Activated CD8-positive, alpha-beta T cell treated with anti-CD3 and anti-CD28 coated beads for 36 hours (primary cell): ENCODE results near the gene PLEKHO2. TPM values are rescaled to one million over a fixed set of nuclear protein-coding genes. Genes with fewer than 3 reads are reported as not detected.

Experiments
- ATAC-seq: fragments of 200-7000 bp; cut with Tn5 transposase; one replicate; pipeline ENCODE4 v1.10.0; 2021; ENCODE audit warnings: mild to moderate bottlenecking, moderate library complexity
- CTCF ChIA-PET: fragments of 350-600 bp; sonication (Branson Sonifier 250); formaldehyde crosslinking; loops from one replicate; lab custom pipeline; 2021; ENCODE audit warnings: antibody characterized with exemption; lab: Charles Lee
- POLR2A ChIA-PET: fragments of 350-600 bp; sonication (Branson Sonifier 250); formaldehyde crosslinking; loops from one replicate; lab custom pipeline; 2021; ENCODE audit warnings: antibody characterized with exemption; lab: Charles Lee
- DNase-seq: peaks from one replicate; pipeline ENCODE4 v3.0.0-alpha.2; 2020
- H3K27ac Mint-ChIP-seq: one replicate; pipeline ENCODE4 v1.8.0; 2021; ENCODE audit warnings: mild to moderate bottlenecking, mixed read lengths
- H3K27me3 Mint-ChIP-seq: one replicate; pipeline ENCODE4 v1.8.0; 2021; ENCODE audit warnings: mixed read lengths
- H3K36me3 Mint-ChIP-seq: one replicate; pipeline ENCODE4 v1.8.0; 2021; ENCODE audit warnings: low read depth, mixed read lengths
- H3K4me1 Mint-ChIP-seq: one replicate; pipeline ENCODE4 v1.8.0; 2021; ENCODE audit warnings: low read depth, mixed read lengths
- H3K4me3 Mint-ChIP-seq: one replicate; pipeline ENCODE4 v1.8.0; 2021; ENCODE audit warnings: mild to moderate bottlenecking, moderate library complexity, mixed read lengths
- H3K9me3 Mint-ChIP-seq: one replicate; pipeline ENCODE4 v1.8.0; 2021; ENCODE audit warnings: mixed read lengths
- intact Hi-C: fragments of 100-400 bp; cut with micrococcal nuclease; formaldehyde crosslinking; loops from one replicate; pipeline ENCODE4 v1.10.0; 2022
- total RNA-seq, 2 experiments: library from RNA; stranded (reverse); gene quantifications; one replicate each; pipeline ENCODE4 v1.2.3, GENCODE V29; 2021
- TF ChIP-seq, protein P1 (sequence below): fragments of 200-600 bp; IDR thresholded peaks from one replicate; pipeline ENCODE4 v1.8.0; 2022; ENCODE audit warnings: antibody characterized with exemption, mild to moderate bottlenecking

Gene PLEKHO2
- total RNA-seq, 2 experiments from 2014 or later, result 10.1 to 10.4 TPM

GRCh38 chr15:64833690-64834089, 8.0 kb upstream of the PLEKHO2 start:
- intact Hi-C loops, result no loop called here
- Mint-ChIP-seq H3K4me3 (no peak overlapping the region), H3K27ac (no peak overlapping the region), H3K27me3 (no peaks in the 10 kb centered on the region), H3K36me3 (peaks cover 2% of the 10 kb centered on the region), H3K9me3 (peaks cover 2% of the 10 kb centered on the region), H3K4me1 (peaks cover 31% of the 10 kb centered on the region)
- ChIA-PET CTCF (interaction anchor here (2.7 kb wide), 1 partner anchor 71 kb away, joined by 12 read pairs; no protein-coding TSS in a partner anchor), POLR2A (no interaction called here)
- TF ChIP-seq, protein P1, sequence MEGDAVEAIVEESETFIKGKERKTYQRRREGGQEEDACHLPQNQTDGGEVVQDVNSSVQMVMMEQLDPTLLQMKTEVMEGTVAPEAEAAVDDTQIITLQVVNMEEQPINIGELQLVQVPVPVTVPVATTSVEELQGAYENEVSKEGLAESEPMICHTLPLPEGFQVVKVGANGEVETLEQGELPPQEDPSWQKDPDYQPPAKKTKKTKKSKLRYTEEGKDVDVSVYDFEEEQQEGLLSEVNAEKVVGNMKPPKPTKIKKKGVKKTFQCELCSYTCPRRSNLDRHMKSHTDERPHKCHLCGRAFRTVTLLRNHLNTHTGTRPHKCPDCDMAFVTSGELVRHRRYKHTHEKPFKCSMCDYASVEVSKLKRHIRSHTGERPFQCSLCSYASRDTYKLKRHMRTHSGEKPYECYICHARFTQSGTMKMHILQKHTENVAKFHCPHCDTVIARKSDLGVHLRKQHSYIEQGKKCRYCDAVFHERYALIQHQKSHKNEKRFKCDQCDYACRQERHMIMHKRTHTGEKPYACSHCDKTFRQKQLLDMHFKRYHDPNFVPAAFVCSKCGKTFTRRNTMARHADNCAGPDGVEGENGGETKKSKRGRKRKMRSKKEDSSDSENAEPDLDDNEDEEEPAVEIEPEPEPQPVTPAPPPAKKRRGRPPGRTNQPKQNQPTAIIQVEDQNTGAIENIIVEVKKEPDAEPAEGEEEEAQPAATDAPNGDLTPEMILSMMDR, result no peak
- no peak for DNase-seq
- no peak for ATAC-seq

DNA sequence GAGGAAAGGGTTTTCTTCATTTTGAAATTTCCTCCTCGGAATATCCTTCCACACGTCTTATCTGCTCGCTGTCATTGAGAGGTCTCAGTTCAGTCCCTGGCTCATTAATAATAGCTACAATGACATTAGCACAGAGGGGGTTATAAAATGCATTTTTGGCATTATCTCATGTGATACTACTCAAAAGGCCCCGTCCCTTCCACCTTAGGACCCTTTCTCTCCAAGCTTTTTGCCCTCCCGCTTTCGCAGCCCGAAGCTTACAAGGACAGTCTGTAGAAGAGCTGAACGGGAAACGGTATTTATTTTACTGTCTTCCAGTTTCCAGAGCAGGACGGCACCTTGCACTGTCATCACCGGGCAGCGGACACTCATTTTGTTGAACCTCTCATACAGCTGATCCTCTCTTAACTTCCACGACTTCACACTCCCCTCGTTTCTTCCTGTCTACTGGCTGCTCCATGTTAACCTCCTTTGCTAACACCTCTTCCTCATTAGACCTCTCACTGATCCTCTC, 5.6 kb upstream of the PLEKHO2 start:
- Mint-ChIP-seq H3K4me1 (peaks cover 45% of the 10 kb centered on the region), H3K4me3 (peak overlapping the region; percentile 45), H3K9me3 (peaks cover 2% of the 10 kb centered on the region), H3K36me3 (peaks cover 2% of the 10 kb centered on the region), H3K27ac (peak overlapping the region; percentile 63), H3K27me3 (no peaks in the 10 kb centered on the region)
- CTCF ChIA-PET, result interaction anchor here (0.9 to 7.2 kb wide), 17 partner anchors 8 to 108 kb away, joined by 3 to 70 read pairs (median 5); partner anchors contain the start of gene PIF1
- ATAC-seq (peak; percentile 7), DNase-seq (no peak)
- POLR2A ChIA-PET, result interaction anchor here (1.0 to 1.6 kb wide), 2 partner anchors 10 to 58 kb away, joined by 4 to 5 read pairs; partner anchors contain the start of gene PIF1
- TF ChIP-seq, protein P1, result peak; percentile 55
- intact Hi-C loops, result no loop called here

DNA sequence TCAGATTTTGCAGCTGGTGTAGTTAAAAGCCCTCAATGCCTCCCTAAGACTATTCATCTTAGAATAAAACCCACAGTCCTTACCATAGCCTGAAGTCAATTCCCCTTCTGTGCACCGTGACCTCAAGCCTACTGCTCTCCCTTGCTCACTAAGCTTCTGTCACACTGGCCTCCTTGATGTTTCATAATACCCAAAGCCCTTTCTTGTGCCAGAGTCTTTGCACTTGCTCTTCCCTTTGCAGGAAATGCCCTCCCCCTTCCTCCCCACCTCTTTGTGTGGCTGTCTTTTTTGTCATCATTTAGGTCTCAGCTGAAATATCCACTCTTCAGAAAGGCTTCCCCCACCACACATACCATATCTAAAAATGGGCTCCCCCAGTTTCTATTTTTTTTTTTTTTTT, 4.2 kb upstream of the PLEKHO2 start:
- Mint-ChIP-seq H3K27me3 (no peaks in the 10 kb centered on the region), H3K36me3 (peaks cover 4% of the 10 kb centered on the region), H3K4me1 (peaks cover 48% of the 10 kb centered on the region), H3K9me3 (peaks cover 2% of the 10 kb centered on the region), H3K4me3 (peak overlapping the region; percentile 29), H3K27ac (peak overlapping the region; percentile 76)
- intact Hi-C loops, result no loop called here
- ChIA-PET POLR2A (interaction anchor here (0.7 to 1.5 kb wide), 7 partner anchors 15 to 336 kb away, joined by 3 to 8 read pairs (median 3); partner anchors contain the start of gene SPG21), CTCF (interaction anchor here (1.3 to 7.2 kb wide), 3 partner anchors 28 to 110 kb away, joined by 3 to 70 read pairs (median 7); no protein-coding TSS in a partner anchor)
- DNase-seq (peak; percentile 52), ATAC-seq (peak; percentile 2)
- TF ChIP-seq, protein P1, result no peak

GRCh38 chr15:64841060-64841343, 713 bp upstream of the PLEKHO2 start:
- H3K9me3 Mint-ChIP-seq, result no peaks in the 10 kb centered on the region
- H3K27ac Mint-ChIP-seq, result peak overlapping the region; percentile 78
- ChIA-PET CTCF (interaction anchor here (1.0 to 7.2 kb wide), 8 partner anchors 17 to 64 kb away, joined by 3 to 70 read pairs (median 4); no protein-coding TSS in a partner anchor), POLR2A (interaction anchor here (0.8 to 2.9 kb wide), 5 partner anchors 11 to 58 kb away, joined by 3 to 22 read pairs (median 6); partner anchors contain the start of gene PIF1)
- peaks cover 71% of the 10 kb centered on the region for H3K4me1 Mint-ChIP-seq
- DNase-seq (no peak), ATAC-seq (no peak)
- peak overlapping the region; percentile 86 for H3K4me3 Mint-ChIP-seq
- peaks cover 6% of the 10 kb centered on the region for H3K36me3 Mint-ChIP-seq
- intact Hi-C loops, result loop anchor here (5.0 kb wide), 1 partner anchor 51 kb away; no protein-coding TSS in a partner anchor
- no peaks in the 10 kb centered on the region for H3K27me3 Mint-ChIP-seq
- TF ChIP-seq, protein P1, result no peak
